ENCODE results near the gene CDC37L1. TPM values are rescaled to one million over a fixed set of nuclear protein-coding genes. Genes with fewer than 3 reads are reported as not detected.

Gene CDC37L1
- total RNA-seq, 1 donor from 2014 or later = 17.2 TPM

DNA sequence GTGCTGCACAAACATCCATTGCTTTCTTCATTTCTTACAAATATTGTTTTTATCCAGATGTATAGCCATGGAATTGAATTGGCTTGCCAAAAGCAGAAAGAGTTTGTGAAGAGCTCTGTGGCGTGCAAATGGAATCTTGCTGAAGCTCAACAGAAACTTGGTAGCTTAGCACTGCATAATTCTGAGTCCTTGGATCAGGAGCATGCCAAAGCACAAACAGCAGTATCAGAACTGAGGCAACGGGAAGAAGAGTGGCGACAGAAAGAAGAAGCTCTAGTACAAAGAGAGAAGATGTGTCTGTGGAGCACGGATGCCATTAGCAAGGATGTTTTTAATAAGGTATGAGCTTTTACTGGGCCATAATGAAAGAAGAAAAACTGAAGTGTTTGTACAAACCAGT, 5.5 kb downstream of the CDC37L1 start:
- no peak overlapping the region for H3K9ac ChIP-seq (ENCODE audit: low read depth in 1 of 3, low read length in 3 of 3)
- no peaks in the 10 kb centered on the region for H3K9me3 ChIP-seq (ENCODE audit: control insufficient read depth in 3 of 3, low read length in 3 of 3)
- H3K27ac ChIP-seq (ENCODE audit: low read depth, low read length) = no peak overlapping the region
- H3K36me3 ChIP-seq (ENCODE audit: control insufficient read depth in 3 of 3, insufficient read depth in 3 of 3, low read length in 3 of 3) = peaks cover 3 to 12% (median 4%) of the 10 kb centered on the region in 3 donors
- peaks cover 16 to 32% (median 22%) of the 10 kb centered on the region in 3 donors for H3K4me1 ChIP-seq (ENCODE audit: control insufficient read depth in 3 of 3, insufficient read depth in 3 of 3, low read length in 3 of 3)
- no peaks in the 10 kb centered on the region for H3K27me3 ChIP-seq (ENCODE audit: control insufficient read depth in 3 of 3, insufficient read depth in 3 of 3, low read length in 3 of 3)
- H3K4me3 ChIP-seq (ENCODE audit: low read length in 3 of 3) = no peak overlapping the region

- H3K36me3 ChIP-seq (ENCODE audit: control insufficient read depth in 3 of 3, insufficient read depth in 3 of 3, low read length in 3 of 3) = peaks cover 7 to 23% (median 12%) of the 10 kb centered on the region in 3 donors
- no peaks in the 10 kb centered on the region for H3K27me3 ChIP-seq (ENCODE audit: control insufficient read depth in 3 of 3, insufficient read depth in 3 of 3, low read length in 3 of 3)
- H3K4me3 ChIP-seq (ENCODE audit: low read length in 3 of 3) = no peak overlapping the region
- no peak overlapping the region for H3K9ac ChIP-seq (ENCODE audit: low read depth in 1 of 3, low read length in 3 of 3)
- no peaks in the 10 kb centered on the region for H3K9me3 ChIP-seq (ENCODE audit: control insufficient read depth in 3 of 3, low read length in 3 of 3)
- H3K4me1 ChIP-seq (ENCODE audit: control insufficient read depth in 3 of 3, insufficient read depth in 3 of 3, low read length in 3 of 3) = peaks cover 7 to 25% (median 23%) of the 10 kb centered on the region in 3 donors
- H3K27ac ChIP-seq (ENCODE audit: low read depth, low read length) = no peak overlapping the region
Measured at GRCh38 chr9:4686112-4686511, 6.7 kb downstream of the CDC37L1 start.

- Histone ChIP-seq H3K4me1 (ENCODE audit: control insufficient read depth in 3 of 3, insufficient read depth in 3 of 3, low read length in 3 of 3) (peaks cover 3 to 24% (median 22%) of the 10 kb centered on the region in 3 donors), H3K36me3 (ENCODE audit: control insufficient read depth in 3 of 3, insufficient read depth in 3 of 3, low read length in 3 of 3) (peaks cover 7 to 24% (median 12%) of the 10 kb centered on the region in 3 donors), H3K9me3 (ENCODE audit: control insufficient read depth in 3 of 3, low read length in 3 of 3) (no peaks in the 10 kb centered on the region), H3K4me3 (ENCODE audit: low read length in 3 of 3) (no peak overlapping the region), H3K27ac (ENCODE audit: low read depth, low read length) (no peak overlapping the region), H3K27me3 (ENCODE audit: control insufficient read depth in 3 of 3, insufficient read depth in 3 of 3, low read length in 3 of 3) (no peaks in the 10 kb centered on the region), H3K9ac (ENCODE audit: low read depth in 1 of 3, low read length in 3 of 3) (no peak overlapping the region)
Measured at GRCh38 chr9:4686584-4686983, 7.2 kb downstream of the CDC37L1 start.

DNA sequence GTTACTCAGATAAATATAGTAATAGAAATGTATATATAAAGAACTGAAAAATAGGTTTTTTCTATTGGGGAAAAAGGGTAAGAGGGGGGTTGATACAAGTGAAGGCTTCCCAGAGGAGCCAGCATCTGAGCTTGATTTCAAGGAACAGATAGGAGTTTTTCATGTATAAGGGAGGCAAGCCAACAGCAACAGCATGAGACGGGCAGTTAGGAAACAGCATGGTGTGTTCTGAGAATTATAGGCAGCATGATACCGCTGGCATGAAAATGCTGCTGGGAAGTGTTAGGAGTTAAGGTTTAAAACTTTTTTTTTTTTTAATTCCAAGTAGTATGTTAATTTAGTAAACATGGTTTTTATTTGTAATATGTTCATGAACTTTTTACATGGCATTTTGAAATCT, 9.7 kb downstream of the CDC37L1 start:
- Histone ChIP-seq H3K4me3 (ENCODE audit: low read length in 3 of 3) (no peak overlapping the region), H3K36me3 (ENCODE audit: control insufficient read depth in 3 of 3, insufficient read depth in 3 of 3, low read length in 3 of 3) (peaks cover 7 to 29% (median 12%) of the 10 kb centered on the region in 3 donors), H3K27me3 (ENCODE audit: control insufficient read depth in 3 of 3, insufficient read depth in 3 of 3, low read length in 3 of 3) (no peaks in the 10 kb centered on the region), H3K27ac (ENCODE audit: low read depth, low read length) (no peak overlapping the region), H3K9ac (ENCODE audit: low read depth in 1 of 3, low read length in 3 of 3) (no peak overlapping the region), H3K4me1 (ENCODE audit: control insufficient read depth in 3 of 3, insufficient read depth in 3 of 3, low read length in 3 of 3) (peaks cover 3 to 20% (median 15%) of the 10 kb centered on the region in 3 donors), H3K9me3 (ENCODE audit: control insufficient read depth in 3 of 3, low read length in 3 of 3) (no peaks in the 10 kb centered on the region)

GRCh38 chr9:4689687-4690104, 10.3 kb downstream of the CDC37L1 start:
- Histone ChIP-seq H3K4me3 (ENCODE audit: low read length in 3 of 3) (no peak overlapping the region), H3K27ac (ENCODE audit: low read depth, low read length) (no peak overlapping the region), H3K9ac (ENCODE audit: low read depth in 1 of 3, low read length in 3 of 3) (no peak overlapping the region), H3K36me3 (ENCODE audit: control insufficient read depth in 3 of 3, insufficient read depth in 3 of 3, low read length in 3 of 3) (peaks cover 7 to 33% (median 12%) of the 10 kb centered on the region in 3 donors), H3K4me1 (ENCODE audit: control insufficient read depth in 3 of 3, insufficient read depth in 3 of 3, low read length in 3 of 3) (peaks cover 3 to 20% (median 12%) of the 10 kb centered on the region in 3 donors), H3K9me3 (ENCODE audit: control insufficient read depth in 3 of 3, low read length in 3 of 3) (no peaks in the 10 kb centered on the region), H3K27me3 (ENCODE audit: control insufficient read depth in 3 of 3, insufficient read depth in 3 of 3, low read length in 3 of 3) (no peaks in the 10 kb centered on the region)

- H3K9me3 ChIP-seq (ENCODE audit: control insufficient read depth in 3 of 3, low read length in 3 of 3) = no peaks in the 10 kb centered on the region
- H3K4me3 ChIP-seq (ENCODE audit: low read length in 3 of 3) = no peak overlapping the region
- peaks cover 3 to 17% (median 8%) of the 10 kb centered on the region in 3 donors for H3K4me1 ChIP-seq (ENCODE audit: control insufficient read depth in 3 of 3, insufficient read depth in 3 of 3, low read length in 3 of 3)
- no peak overlapping the region for H3K9ac ChIP-seq (ENCODE audit: low read depth in 1 of 3, low read length in 3 of 3)
- H3K27me3 ChIP-seq (ENCODE audit: control insufficient read depth in 3 of 3, insufficient read depth in 3 of 3, low read length in 3 of 3) = no peaks in the 10 kb centered on the region
- H3K36me3 ChIP-seq (ENCODE audit: control insufficient read depth in 3 of 3, insufficient read depth in 3 of 3, low read length in 3 of 3) = peaks cover 7 to 29% (median 12%) of the 10 kb centered on the region in 3 donors
- no peak overlapping the region for H3K27ac ChIP-seq (ENCODE audit: low read depth, low read length)
Measured at GRCh38 chr9:4690144-4690543, 10.8 kb downstream of the CDC37L1 start.

- H3K9me3 ChIP-seq (ENCODE audit: control insufficient read depth in 3 of 3, low read length in 3 of 3) = no peaks in the 10 kb centered on the region
- no peaks in the 10 kb centered on the region for H3K27me3 ChIP-seq (ENCODE audit: control insufficient read depth in 3 of 3, insufficient read depth in 3 of 3, low read length in 3 of 3)
- no peak overlapping the region for H3K4me3 ChIP-seq (ENCODE audit: low read length in 3 of 3)
- peaks cover under 1 to 8% (median 5%) of the 10 kb centered on the region in 3 donors for H3K4me1 ChIP-seq (ENCODE audit: control insufficient read depth in 3 of 3, insufficient read depth in 3 of 3, low read length in 3 of 3)
- H3K9ac ChIP-seq (ENCODE audit: low read depth in 1 of 3, low read length in 3 of 3) = no peak overlapping the region
- no peak overlapping the region for H3K27ac ChIP-seq (ENCODE audit: low read depth, low read length)
- H3K36me3 ChIP-seq (ENCODE audit: control insufficient read depth in 3 of 3, insufficient read depth in 3 of 3, low read length in 3 of 3) = peaks cover 3 to 28% (median 12%) of the 10 kb centered on the region in 3 donors
Measured at GRCh38 chr9:4691795-4692194, 12.4 kb downstream of the CDC37L1 start.

- Histone ChIP-seq H3K27ac (ENCODE audit: low read depth, low read length) (no peak overlapping the region), H3K4me3 (ENCODE audit: low read length in 3 of 3) (no peak overlapping the region), H3K9me3 (ENCODE audit: control insufficient read depth in 3 of 3, low read length in 3 of 3) (no peaks in the 10 kb centered on the region), H3K27me3 (ENCODE audit: control insufficient read depth in 3 of 3, insufficient read depth in 3 of 3, low read length in 3 of 3) (no peaks in the 10 kb centered on the region), H3K9ac (ENCODE audit: low read depth in 1 of 3, low read length in 3 of 3) (no peak overlapping the region), H3K36me3 (ENCODE audit: control insufficient read depth in 3 of 3, insufficient read depth in 3 of 3, low read length in 3 of 3) (peaks cover 15 to 28% (median 24%) of the 10 kb centered on the region in 3 donors), H3K4me1 (ENCODE audit: control insufficient read depth in 3 of 3, insufficient read depth in 3 of 3, low read length in 3 of 3) (no peaks in the 10 kb centered on the region)
Measured at GRCh38 chr9:4700091-4700490, 20.7 kb downstream of the CDC37L1 start.

DNA sequence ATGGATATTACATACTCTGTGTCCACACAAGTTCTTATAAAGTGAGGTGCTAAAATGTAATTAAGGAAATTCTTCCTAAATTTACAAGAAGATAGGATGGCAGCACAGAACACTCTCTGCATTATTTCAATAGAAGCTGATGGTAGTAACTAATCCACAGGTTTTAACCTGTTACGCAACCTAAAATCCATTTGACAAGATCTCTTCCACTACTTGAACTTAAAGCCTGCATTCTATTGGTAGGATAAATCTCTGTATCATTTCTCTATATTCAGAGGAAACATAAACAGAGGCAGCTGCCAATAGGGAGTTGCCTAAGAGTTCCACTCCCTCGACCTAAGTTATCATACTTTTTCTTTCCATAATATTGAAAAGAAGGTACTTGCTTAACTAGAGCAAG, 21.6 kb downstream of the CDC37L1 start:
- Histone ChIP-seq H3K4me1 (ENCODE audit: control insufficient read depth in 3 of 3, insufficient read depth in 3 of 3, low read length in 3 of 3) (no peaks in the 10 kb centered on the region), H3K27me3 (ENCODE audit: control insufficient read depth in 3 of 3, insufficient read depth in 3 of 3, low read length in 3 of 3) (no peaks in the 10 kb centered on the region), H3K9ac (ENCODE audit: low read depth in 1 of 3, low read length in 3 of 3) (no peak overlapping the region), H3K27ac (ENCODE audit: low read depth, low read length) (no peak overlapping the region), H3K36me3 (ENCODE audit: control insufficient read depth in 3 of 3, insufficient read depth in 3 of 3, low read length in 3 of 3) (peaks cover 15 to 32% (median 28%) of the 10 kb centered on the region in 3 donors), H3K4me3 (ENCODE audit: low read length in 3 of 3) (no peak overlapping the region), H3K9me3 (ENCODE audit: control insufficient read depth in 3 of 3, low read length in 3 of 3) (no peaks in the 10 kb centered on the region)

- Histone ChIP-seq H3K9ac (ENCODE audit: low read depth in 1 of 3, low read length in 3 of 3) (no peak overlapping the region), H3K9me3 (ENCODE audit: control insufficient read depth in 3 of 3, low read length in 3 of 3) (no peaks in the 10 kb centered on the region), H3K27ac (ENCODE audit: low read depth, low read length) (no peak overlapping the region), H3K4me3 (ENCODE audit: low read length in 3 of 3) (no peak overlapping the region), H3K36me3 (ENCODE audit: control insufficient read depth in 3 of 3, insufficient read depth in 3 of 3, low read length in 3 of 3) (peaks cover 15 to 35% (median 33%) of the 10 kb centered on the region in 3 donors), H3K4me1 (ENCODE audit: control insufficient read depth in 3 of 3, insufficient read depth in 3 of 3, low read length in 3 of 3) (no peaks in the 10 kb centered on the region), H3K27me3 (ENCODE audit: control insufficient read depth in 3 of 3, insufficient read depth in 3 of 3, low read length in 3 of 3) (no peaks in the 10 kb centered on the region)
Measured at GRCh38 chr9:4701526-4701925, 22.2 kb downstream of the CDC37L1 start.
